Karpas-422 (cell line): ENCODE measurements around the gene TRIM14. TPM values are rescaled to one million over a fixed set of nuclear protein-coding genes. Genes with fewer than 3 reads are reported as not detected.
"Not testable (repeated sequence)": the region's sequence is repeated elsewhere in the genome, so short reads cannot be mapped to it uniquely, and the experiment has no call there.

ENCODE experiments used
- DNase-seq: peaks from one replicate; pipeline ENCODE4 v3.0.0-alpha.2; 2015
- H2AFZ ChIP-seq: fragments of 200-600 bp; sonication (generic); 2 replicates; pipeline ENCODE4 v1.6.1; 2014; ENCODE audit warnings: antibody characterized with exemption, low read length, mixed read lengths
- H3K27ac ChIP-seq: fragments of 200-600 bp; sonication (generic); 2 replicates; pipeline ENCODE4 v1.5.1; 2014; ENCODE audit warnings: mild to moderate bottlenecking, low read length, moderate library complexity
- H3K27me3 ChIP-seq: fragments of 200-600 bp; sonication (generic); 2 replicates; pipeline ENCODE4 v1.6.1; 2014; ENCODE audit warnings: low read length, mixed read lengths
- H3K36me3 ChIP-seq: fragments of 200-600 bp; sonication (generic); 2 replicates; pipeline ENCODE4 v1.6.1; 2014; ENCODE audit warnings: low read length, mixed read lengths; ENCODE audit not compliant: insufficient read depth
- H3K4me1 ChIP-seq: fragments of 200-600 bp; sonication (generic); 2 replicates; pipeline ENCODE4 v1.6.1; 2014; ENCODE audit warnings: mild to moderate bottlenecking, low read length, mixed read lengths
- H3K4me2 ChIP-seq: fragments of 200-600 bp; sonication (generic); 2 replicates; pipeline ENCODE4 v1.6.1; 2014; ENCODE audit warnings: low read length, low read depth, mild to moderate bottlenecking; ENCODE audit not compliant: poor library complexity, severe bottlenecking
- H3K4me3 ChIP-seq: fragments of 200-600 bp; sonication (generic); 2 replicates; pipeline ENCODE4 v1.5.1; 2014; ENCODE audit warnings: mild to moderate bottlenecking, antibody characterized with exemption, low read length, mixed read lengths
- H3K79me2 ChIP-seq: fragments of 200-600 bp; sonication (generic); 2 replicates; pipeline ENCODE4 v1.6.1; 2014; ENCODE audit warnings: mild to moderate bottlenecking, low read length, mixed read lengths
- H3K9ac ChIP-seq: fragments of 200-600 bp; sonication (generic); 2 replicates; pipeline ENCODE4 v1.6.0; 2014; ENCODE audit warnings: low read length
- H3K9me2 ChIP-seq: fragments of 200-600 bp; sonication (generic), shearing (Covaris generic); replicated peaks from 2 replicates; pipeline ENCODE4 v1.6.0; 2014; ENCODE audit warnings: mild to moderate bottlenecking, low read length, moderate library complexity; ENCODE audit not compliant: insufficient read depth
- H3K9me3 ChIP-seq: fragments of 300-700, 200-600 bp; sonication (generic); 2 replicates; pipeline ENCODE4 v1.6.1; 2014; ENCODE audit warnings: low read length, mixed read lengths
- H4K20me1 ChIP-seq: fragments of 200-600 bp; sonication (generic); 2 replicates; pipeline ENCODE4 v1.6.1; 2014; ENCODE audit warnings: mild to moderate bottlenecking, antibody characterized with exemption, low read length, low read depth; ENCODE audit not compliant: insufficient read depth
- total RNA-seq: library from RNA; depleted of rRNA; stranded (reverse); fragments of >200 nt; shearing (Covaris generic); gene quantifications from 2 replicates; pipeline ENCODE4 v1.2.3, GENCODE V29; 2014; ENCODE audit warnings: low replicate concordance

Gene TRIM14
- total RNA-seq, 1 experiment from 2014 or later: 17.5 TPM

- Histone ChIP-seq H3K9me2 (no peaks in the 10 kb centered on the region), H3K79me2 (no peaks in the 10 kb centered on the region), H3K9ac (peak overlapping the region; percentile 49), H3K27me3 (no peaks in the 10 kb centered on the region), H2AFZ (no peak overlapping the region), H3K4me1 (peaks cover 89% of the 10 kb centered on the region), H4K20me1 (no peaks in the 10 kb centered on the region), H3K4me2 (peak overlapping the region; percentile 73), H3K9me3 (no peaks in the 10 kb centered on the region), H3K4me3 (peak overlapping the region; percentile 31), H3K36me3 (0 out of 2 replicates have a peak, but pooled peaks cover 7% of the 10 kb centered on the region), H3K27ac (peak overlapping the region; percentile 97)
- peak; percentile 73 for DNase-seq
Measured at GRCh38 chr9:98031935-98032334, 87.1 kb downstream of the TRIM14 start.

GRCh38 chr9:98031169-98031568 lies 87.9 kb downstream of the TRIM14 start:
- no peak for DNase-seq
- Histone ChIP-seq H3K79me2 (no peaks in the 10 kb centered on the region), H4K20me1 (no peaks in the 10 kb centered on the region), H3K27ac (peak overlapping the region; percentile 97), H3K4me1 (peaks cover 82% of the 10 kb centered on the region), H3K9me2 (no peaks in the 10 kb centered on the region), H3K27me3 (no peaks in the 10 kb centered on the region), H3K4me2 (peak overlapping the region; percentile 73), H3K9me3 (no peaks in the 10 kb centered on the region), H3K9ac (peak overlapping the region; percentile 49), H2AFZ (no peak overlapping the region), H3K36me3 (0 out of 2 replicates have a peak, but pooled peaks cover 8% of the 10 kb centered on the region), H3K4me3 (peak overlapping the region; percentile 31; the same call in 1 of the 2 replicates)

GRCh38 chr9:98024702-98025101 lies 94.3 kb downstream of the TRIM14 start:
- no peak for DNase-seq
- H3K79me2 ChIP-seq: no peaks in the 10 kb centered on the region
- H3K4me1 ChIP-seq: peaks cover 60% of the 10 kb centered on the region
- peaks cover 17% of the 10 kb centered on the region; the same call in 1 of the 2 replicates for H3K36me3 ChIP-seq
- peak overlapping the region; percentile 29 for H3K4me2 ChIP-seq
- H3K9ac ChIP-seq: 0 out of 2 replicates have a peak overlapping the region, but pooled peaks have one; percentile 6
- no peaks in the 10 kb centered on the region for H4K20me1 ChIP-seq
- H3K27me3 ChIP-seq: no peaks in the 10 kb centered on the region
- H2AFZ ChIP-seq: no peak overlapping the region
- H3K27ac ChIP-seq: peak overlapping the region; percentile 82
- H3K4me3 ChIP-seq: no peak overlapping the region
- H3K9me3 ChIP-seq: no peaks in the 10 kb centered on the region
- no peaks in the 10 kb centered on the region for H3K9me2 ChIP-seq

- no peak overlapping the region for H2AFZ ChIP-seq
- no peak for DNase-seq
- no peaks in the 10 kb centered on the region for H4K20me1 ChIP-seq
- no peaks in the 10 kb centered on the region for H3K27me3 ChIP-seq
- no peaks in the 10 kb centered on the region for H3K9me3 ChIP-seq
- no peak overlapping the region for H3K4me3 ChIP-seq
- H3K4me1 ChIP-seq: peaks cover 63% of the 10 kb centered on the region
- no peak overlapping the region for H3K4me2 ChIP-seq
- peak overlapping the region; percentile 82 for H3K27ac ChIP-seq
- H3K9me2 ChIP-seq: no peaks in the 10 kb centered on the region
- H3K9ac ChIP-seq: no peak overlapping the region
- peaks cover 23% of the 10 kb centered on the region for H3K36me3 ChIP-seq
- no peaks in the 10 kb centered on the region for H3K79me2 ChIP-seq
Measured at GRCh38 chr9:98022447-98022846, 96.6 kb downstream of the TRIM14 start.

GRCh38 chr9:98021306-98022040 lies 97.5 kb downstream of the TRIM14 start:
- Histone ChIP-seq H3K4me2 (no peak overlapping the region), H4K20me1 (no peaks in the 10 kb centered on the region), H3K4me3 (no peak overlapping the region), H3K27ac (peak overlapping the region; percentile 81), H3K9me2 (no peaks in the 10 kb centered on the region), H3K36me3 (peaks cover 33% of the 10 kb centered on the region), H3K27me3 (no peaks in the 10 kb centered on the region), H3K9me3 (no peaks in the 10 kb centered on the region), H3K9ac (no peak overlapping the region), H3K79me2 (0 out of 2 replicates have a peak, but pooled peaks cover 4% of the 10 kb centered on the region), H2AFZ (no peak overlapping the region), H3K4me1 (peaks cover 72% of the 10 kb centered on the region)
- no peak for DNase-seq

- no peak overlapping the region for H3K9ac ChIP-seq
- peak overlapping the region; percentile 81 for H3K27ac ChIP-seq
- no peaks in the 10 kb centered on the region for H3K27me3 ChIP-seq
- H3K36me3 ChIP-seq: peaks cover 38% of the 10 kb centered on the region
- H3K9me2 ChIP-seq: no peaks in the 10 kb centered on the region
- H3K4me1 ChIP-seq: peaks cover 81% of the 10 kb centered on the region
- no peaks in the 10 kb centered on the region for H4K20me1 ChIP-seq
- no peak overlapping the region for H3K4me3 ChIP-seq
- no peak overlapping the region for H2AFZ ChIP-seq
- no peak overlapping the region for H3K4me2 ChIP-seq
- no peak for DNase-seq
- H3K9me3 ChIP-seq: no peaks in the 10 kb centered on the region
- 0 out of 2 replicates have a peak, but pooled peaks cover 7% of the 10 kb centered on the region for H3K79me2 ChIP-seq
Measured at GRCh38 chr9:98020476-98021145, 98.4 kb downstream of the TRIM14 start.

- peak overlapping the region; percentile 81 for H3K27ac ChIP-seq
- not testable (repeated sequence) for H4K20me1 ChIP-seq, DNase-seq, H3K4me2 ChIP-seq, H3K4me3 ChIP-seq, H3K79me2 ChIP-seq, H2AFZ ChIP-seq, H3K9me2 ChIP-seq, H3K9ac ChIP-seq, H3K27me3 ChIP-seq, H3K9me3 ChIP-seq
- H3K36me3 ChIP-seq: peaks cover 45% of the 10 kb centered on the region
- peaks cover 86% of the 10 kb centered on the region for H3K4me1 ChIP-seq
Measured at GRCh38 chr9:98019869-98020268, 99.2 kb downstream of the TRIM14 start.
